GM10266 (cell line): Measurements from ENCODE around the gene LIPT2.
"Not testable (repeated sequence)": the region's sequence is repeated elsewhere in the genome, so short reads cannot be mapped to it uniquely, and the experiment has no call there.

Experiments used
- DNase-seq: peaks from one replicate; pipeline ENCODE4 v3.0.0; 2012; ENCODE audit errors: extremely low spot score
- CTCF ChIP-seq: IDR thresholded peaks from 2 replicates; pipeline ENCODE4 v1.5.1; 2012; ENCODE audit warnings: mild to moderate bottlenecking, low read depth; ENCODE audit not compliant: control insufficient read depth, insufficient read depth; ENCODE audit errors: missing control alignments

Gene LIPT2

GRCh38 chr11:74492974-74493790 is at the start of gene LIPT2:
Gene LIPT2 (minus strand): TSS chr11:74493724. CDS start chr11:74493703, 21 bp downstream.
- DNase-seq = peak; percentile 94
- TF ChIP-seq CTCF = no peak

GRCh38 chr11:74541466-74541865 is 47.9 kb upstream of the LIPT2 start:
- TF ChIP-seq CTCF = no peak
- DNase-seq = no peak

GRCh38 chr11:74540270-74540669 is 46.7 kb upstream of the LIPT2 start:
- TF ChIP-seq CTCF = no peak
- DNase-seq = no peak

- no peak for TF ChIP-seq CTCF
- DNase-seq = no peak
These were observed 45.2 kb upstream of the LIPT2 start for GRCh38 chr11:74538680-74539079.

- no peak for DNase-seq
- no peak for TF ChIP-seq CTCF
These were observed 42.0 kb upstream of the LIPT2 start for GRCh38 chr11:74535371-74536160.

- not testable (repeated sequence) for DNase-seq
These were observed 41.4 kb upstream of the LIPT2 start for GRCh38 chr11:74534946-74535275.

- no peak for DNase-seq
- no peak for TF ChIP-seq CTCF
These were observed 40.9 kb upstream of the LIPT2 start for GRCh38 chr11:74534216-74534945.
